Fibroblast of lung (primary cell): ENCODE results near the gene ATP6V0C. TPM values are rescaled to one million over a fixed set of nuclear protein-coding genes. Genes with fewer than 3 reads are reported as not detected.

ENCODE experiments used
- DNase-seq, 2 donors: peaks; one replicate each; pipeline versions ENCODE4 v3.0.0 to v3.0.0-alpha.2; 2010; ENCODE audit warnings: low read depth in 2 of 2
- H2AFZ ChIP-seq: 2 replicates; pipeline ENCODE4 v1.5.1; 2012; ENCODE audit warnings: low read length, control low read depth, inconsistent platforms
- H3K27ac ChIP-seq: 2 replicates; pipeline ENCODE4 v1.5.1; 2011; ENCODE audit warnings: low read length, control low read depth; ENCODE audit not compliant: insufficient read depth
- H3K27me3 ChIP-seq: 2 replicates; pipeline ENCODE4 v1.5.1; 2011; ENCODE audit warnings: mild to moderate bottlenecking, low read length; ENCODE audit not compliant: control insufficient read depth, insufficient read depth
- H3K36me3 ChIP-seq: 2 replicates; pipeline ENCODE4 v1.5.1; 2011; ENCODE audit warnings: low read length; ENCODE audit not compliant: control insufficient read depth, insufficient read depth
- H3K4me1 ChIP-seq: 2 replicates; pipeline ENCODE4 v1.5.1; 2011; ENCODE audit warnings: low read length; ENCODE audit not compliant: control insufficient read depth, insufficient read depth; ENCODE audit errors: extremely low read depth
- H3K4me2 ChIP-seq: 2 replicates; pipeline ENCODE4 v1.5.1; 2011; ENCODE audit warnings: low read length, control low read depth; ENCODE audit not compliant: insufficient read depth; ENCODE audit errors: extremely low read depth
- H3K4me3 ChIP-seq, 4 experiments: fragments of 200-600 bp in 1 of 4; sonication (generic) in 1 of 4; replicated peaks in 1 of 4; 2 replicates each; pipeline ENCODE4 v1.5.1; 2011 to 2016; ENCODE audit warnings: low read length in 4 of 4, low read depth in 3 of 4, mild to moderate bottlenecking in 3 of 4, control low read depth in 2 of 4, inconsistent platforms in 1 of 4, mixed read lengths in 1 of 4; ENCODE audit not compliant: insufficient read depth in 1 of 4; ENCODE audit errors: control extremely low read depth in 1 of 4
- H3K79me2 ChIP-seq: 2 replicates; pipeline ENCODE4 v1.5.1; 2012; ENCODE audit warnings: mild to moderate bottlenecking, low read length, inconsistent platforms; ENCODE audit not compliant: control insufficient read depth, insufficient read depth
- H3K9ac ChIP-seq: 2 replicates; pipeline ENCODE4 v1.5.1; 2011; ENCODE audit warnings: mild to moderate bottlenecking, low read length, control low read depth; ENCODE audit not compliant: insufficient read depth
- H3K9me3 ChIP-seq: 2 replicates; pipeline ENCODE4 v1.5.1; 2012; ENCODE audit warnings: low read depth, low read length; ENCODE audit not compliant: control insufficient read depth, insufficient read depth
- H4K20me1 ChIP-seq: 2 replicates; pipeline ENCODE4 v1.5.1; 2011; ENCODE audit warnings: low read length; ENCODE audit not compliant: control insufficient read depth, insufficient read depth; ENCODE audit errors: extremely low read depth
- CTCF ChIP-seq, 2 donors: IDR thresholded peaks in 1 of 2; conservative IDR thresholded peaks in 1 of 2; 1 replicate in 1 of 2; 2 replicates in 1 of 2; pipeline ENCODE4 v1.5.1; 2011 to 2012; ENCODE audit warnings: low read length in 2 of 2, control low read depth in 1 of 2, inconsistent platforms in 1 of 2, low read depth in 1 of 2, mild to moderate bottlenecking in 1 of 2
- EZH2 ChIP-seq: IDR thresholded peaks from 2 replicates; pipeline ENCODE4 v1.5.1; 2012; ENCODE audit warnings: low read length, control low read depth, mild to moderate bottlenecking; ENCODE audit errors: missing control alignments
- polyA minus RNA-seq: library from RNA; depleted of rRNA, polyadenylated mRNA; stranded (reverse); fragments of >200 nt; gene quantifications from 2 replicates; pipeline ENCODE4 v1.2.3, GENCODE V29; 2011; ENCODE audit warnings: low replicate concordance
- polyA plus RNA-seq, 2 donors: library from polyadenylated mRNA; depleted of rRNA in 1 of 2; stranded (reverse) in 1 of 2; unstranded in 1 of 2; fragments of >200 nt; gene quantifications; 2 replicates each; pipeline ENCODE4 v1.2.1, GENCODE V29; 2011 to 2012; ENCODE audit warnings: missing spikeins in 1 of 2
- total RNA-seq: library from RNA; depleted of rRNA; stranded (reverse); fragments of >200 nt; gene quantifications from 2 replicates; pipeline ENCODE4 v1.2.1, GENCODE V29; 2014

ATP6V0C gene
- total RNA-seq = 5.1 and 11.2 TPM in 2 replicates
- 43.0 and 53.9 TPM in 2 replicates for polyA plus RNA-seq
- polyA plus RNA-seq (2012) = 209 and 298 TPM in 2 replicates
- polyA minus RNA-seq = 97.9 and 117 TPM in 2 replicates

DNA sequence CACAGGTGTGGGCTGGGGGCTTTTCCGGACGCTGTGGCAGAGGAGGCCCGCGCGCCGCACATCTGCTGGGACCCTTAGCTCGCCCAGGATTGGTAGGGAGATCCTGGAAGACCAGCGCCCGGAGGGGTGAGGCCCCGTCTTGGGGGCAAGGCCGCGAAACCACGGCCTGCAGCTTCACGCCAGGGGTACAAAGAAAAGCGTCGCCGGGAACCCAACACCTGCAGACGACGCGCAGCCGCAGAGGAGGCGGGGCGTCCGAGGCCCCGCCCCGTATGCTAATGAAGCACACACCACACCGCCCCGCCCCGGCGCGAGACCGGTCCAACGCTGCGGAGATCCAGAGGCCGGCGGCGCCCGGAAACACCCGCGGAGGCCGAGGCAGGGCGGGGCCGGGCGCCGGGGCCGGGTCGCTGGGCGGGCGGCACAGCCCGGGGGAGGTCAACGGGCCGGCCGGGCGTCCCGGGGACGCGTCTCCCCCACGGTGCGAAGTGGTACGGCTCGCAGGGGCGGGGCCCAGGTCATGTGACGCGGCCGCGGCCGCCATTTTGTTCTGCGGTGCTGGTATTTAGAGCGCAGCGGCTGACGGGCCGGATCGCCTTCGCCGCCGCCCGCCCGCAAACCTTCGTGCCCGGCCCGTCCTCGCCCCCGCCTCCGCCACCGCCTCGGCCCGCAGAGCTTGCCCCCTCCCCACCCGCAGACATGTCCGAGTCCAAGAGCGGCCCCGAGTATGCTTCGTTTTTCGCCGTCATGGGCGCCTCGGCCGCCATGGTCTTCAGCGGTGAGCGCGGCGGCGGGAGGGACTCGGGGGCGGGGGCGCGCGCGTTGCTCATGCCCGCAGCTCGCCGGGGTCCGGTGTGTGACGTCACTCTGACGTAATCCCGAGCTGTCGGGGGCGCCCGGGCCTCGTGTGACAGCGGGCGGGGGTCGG lies at the start of gene ATP6V0C:
TSS of gene ATP6V0C (plus strand) at position 548 of the 928 bp plus-strand sequence. CDS start at position 700, 152 bp downstream.
- Histone ChIP-seq H3K79me2 (peaks cover 47% of the 10 kb centered on the region), H3K36me3 (peaks cover 3% of the 10 kb centered on the region)
- peak; percentile 76 to 82 for DNase-seq

GRCh38 chr16:2464333-2464732 lies 49.4 kb upstream of the ATP6V0C start:
- no peaks in the 10 kb centered on the region for H3K79me2 ChIP-seq
- H3K9me3 ChIP-seq = no peaks in the 10 kb centered on the region
- no peak for DNase-seq
- H3K4me3 ChIP-seq = no peak overlapping the region
- TF ChIP-seq CTCF (conservative IDR thresholded peaks at IDR 0.05 in 1 of 2, IDR thresholded peaks at IDR 0.05 in 1 of 2; ENCODE audit: low read depth in 1 of 2, low read length in 2 of 2) (no peak), EZH2 (no peak)
- H2AFZ ChIP-seq = no peak overlapping the region
- H3K27ac ChIP-seq = no peak overlapping the region
- peaks cover 12% of the 10 kb centered on the region for H3K4me1 ChIP-seq
- H3K9ac ChIP-seq = no peak overlapping the region
- H4K20me1 ChIP-seq = no peaks in the 10 kb centered on the region
- no peaks in the 10 kb centered on the region for H3K36me3 ChIP-seq
- H3K27me3 ChIP-seq = no peaks in the 10 kb centered on the region
- H3K4me2 ChIP-seq = no peak overlapping the region

More for the DNA sequence above, at the start of gene ATP6V0C:
- Histone ChIP-seq H2AFZ (no peak within 1 kb of the TSS), H3K27ac (peak within 1 kb of the TSS; percentile 90), H3K9ac (peak within 1 kb of the TSS; percentile 96), H3K9me3 (no peaks in the 10 kb centered on the region), H3K4me1 (peaks cover 18% of the 10 kb centered on the region), H3K4me2 (peak within 1 kb of the TSS; percentile 89), H3K27me3 (no peaks in the 10 kb centered on the region), H4K20me1 (peaks cover 2% of the 10 kb centered on the region), H3K4me3 (peak within 1 kb of the TSS; percentile 57 to 96 (median 90))
- TF ChIP-seq CTCF (conservative IDR thresholded peaks at IDR 0.05 in 1 of 2, IDR thresholded peaks at IDR 0.05 in 1 of 2; ENCODE audit: low read depth in 1 of 2, low read length in 2 of 2) (no peak), EZH2 (no peak)

DNA sequence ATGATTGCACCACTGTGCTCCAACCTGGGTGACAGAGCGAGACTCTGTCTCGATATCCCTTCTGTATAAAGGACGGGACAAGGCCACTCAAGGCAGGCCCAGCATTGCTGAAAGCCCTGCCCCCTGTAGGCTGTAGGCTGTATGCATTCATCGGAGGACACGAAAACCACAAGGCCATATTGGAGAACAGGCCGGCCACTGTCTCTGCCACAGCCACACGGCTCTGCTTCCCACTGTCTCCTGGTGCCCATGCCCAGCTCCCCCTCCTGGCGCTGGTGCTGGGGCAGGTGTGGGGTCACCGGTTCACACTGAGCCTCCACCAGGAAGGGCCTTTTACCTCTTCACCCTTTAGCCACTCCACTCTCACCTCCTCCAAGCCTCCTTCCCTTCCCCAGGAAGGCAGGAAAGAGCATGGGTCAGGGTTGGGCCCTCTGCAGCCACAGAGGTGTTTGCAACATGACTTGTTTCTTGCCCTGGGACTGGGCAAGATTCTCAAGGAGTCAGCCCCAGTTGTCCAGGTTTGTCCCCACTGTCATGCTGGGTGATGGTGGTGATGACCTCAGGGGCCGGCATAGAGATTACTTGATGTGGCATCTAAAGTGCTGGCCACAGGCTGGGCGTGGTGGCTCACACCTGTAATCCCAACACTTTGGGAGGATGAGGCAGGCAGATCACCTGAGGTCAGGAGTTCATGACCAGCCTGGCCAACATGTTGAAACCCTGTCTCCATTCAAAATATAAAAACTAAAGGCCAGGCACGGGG lies 47.9 kb upstream of the ATP6V0C start:
- Histone ChIP-seq H3K4me2 (no peak overlapping the region), H3K36me3 (no peaks in the 10 kb centered on the region), H4K20me1 (no peaks in the 10 kb centered on the region), H3K27me3 (no peaks in the 10 kb centered on the region), H3K4me3 (no peak overlapping the region), H3K79me2 (no peaks in the 10 kb centered on the region), H3K9ac (no peak overlapping the region), H3K4me1 (peaks cover 9% of the 10 kb centered on the region), H2AFZ (no peak overlapping the region), H3K9me3 (no peaks in the 10 kb centered on the region), H3K27ac (no peak overlapping the region)
- TF ChIP-seq CTCF (conservative IDR thresholded peaks at IDR 0.05 in 1 of 2, IDR thresholded peaks at IDR 0.05 in 1 of 2; ENCODE audit: low read depth in 1 of 2, low read length in 2 of 2) (peak in 1 of 2 donors; percentile 37), EZH2 (no peak)
- DNase-seq = no peak
